ENCODE results near the gene CAPNS1. TPM values are rescaled to one million over a fixed set of nuclear protein-coding genes. Genes with fewer than 3 reads are reported as not detected.
A peak's percentile ranks its signal among the peaks of the same experiment; 100 is the strongest.

Gene CAPNS1
- total RNA-seq, 4 donors from 2014 or later: 94.8 to 252 (median 165) TPM

GRCh38 chr19:36101550-36102327 is 38.1 kb upstream of the CAPNS1 start:
- DNase-seq: peak in 1 of 2 donors; percentile 49
- no peaks in the 10 kb centered on the region for H3K36me3 ChIP-seq
- peaks cover 27 to 41% of the 10 kb centered on the region in 2 donors for H3K4me1 ChIP-seq
- peak overlapping the region; percentile 44 to 86 (median 78) for H3K27ac ChIP-seq
- H3K27me3 ChIP-seq: no peaks in the 10 kb centered on the region
- H3K9me3 ChIP-seq: no peaks in the 10 kb centered on the region
- in situ Hi-C loops (cut with MboI; ENCODE audit: low sequenced_read_pairs in 4 of 4): no loop called here
- TF ChIP-seq POLR2A (IDR thresholded peaks at IDR 0.05): no peak
- TF ChIP-seq CTCF (IDR thresholded peaks at IDR 0.05 in 4 of 5, conservative IDR thresholded peaks at IDR 0.05 in 1 of 5): no peak
- intact Hi-C loops (cut with DNase I; ENCODE audit: low total_unique reads): loop anchor here (5.0 kb wide), 1 partner anchor 39 kb away; no protein-coding TSS in a partner anchor
- ATAC-seq: peak; percentile 30 to 43
- H3K4me3 ChIP-seq: no peak overlapping the region

- H3K36me3 ChIP-seq: no peaks in the 10 kb centered on the region
- no peak for DNase-seq
- H3K4me3 ChIP-seq: no peak overlapping the region
- intact Hi-C loops (cut with DNase I; ENCODE audit: low total_unique reads) (loop anchor here (5.0 kb wide), 1 partner anchor 41 kb away; no protein-coding TSS in a partner anchor), in situ Hi-C loops (cut with MboI; ENCODE audit: low sequenced_read_pairs in 4 of 4) (no loop called here)
- peak overlapping the region in 2 of 4 donors; percentile 38 to 76 for H3K27ac ChIP-seq
- no peaks in the 10 kb centered on the region for H3K9me3 ChIP-seq
- no peak for ATAC-seq
- no peak for TF ChIP-seq POLR2A (IDR thresholded peaks at IDR 0.05)
- no peak for TF ChIP-seq CTCF (IDR thresholded peaks at IDR 0.05 in 4 of 5, conservative IDR thresholded peaks at IDR 0.05 in 1 of 5)
- peaks cover 27 to 41% of the 10 kb centered on the region in 2 donors for H3K4me1 ChIP-seq
- no peaks in the 10 kb centered on the region for H3K27me3 ChIP-seq
These were observed 36.7 kb upstream of the CAPNS1 start for GRCh38 chr19:36103040-36103626.

- H3K36me3 ChIP-seq: no peaks in the 10 kb centered on the region
- peak overlapping the region in 2 of 4 donors; percentile 38 to 42 for H3K27ac ChIP-seq
- no peak for ATAC-seq
- DNase-seq: no peak
- no peak overlapping the region for H3K4me3 ChIP-seq
- in situ Hi-C loops (cut with MboI; ENCODE audit: low sequenced_read_pairs in 4 of 4) (no loop called here), intact Hi-C loops (cut with DNase I; ENCODE audit: low total_unique reads) (loop anchor here (5.0 kb wide), 1 partner anchor 42 kb away; no protein-coding TSS in a partner anchor)
- H3K9me3 ChIP-seq: no peaks in the 10 kb centered on the region
- TF ChIP-seq CTCF (IDR thresholded peaks at IDR 0.05 in 4 of 5, conservative IDR thresholded peaks at IDR 0.05 in 1 of 5): no peak
- no peak for TF ChIP-seq POLR2A (IDR thresholded peaks at IDR 0.05)
- H3K27me3 ChIP-seq: no peaks in the 10 kb centered on the region
- peaks cover 27 to 41% of the 10 kb centered on the region in 2 donors for H3K4me1 ChIP-seq
These were observed 35.9 kb upstream of the CAPNS1 start for GRCh38 chr19:36103842-36104552.

GRCh38 chr19:36106441-36106840 is 33.4 kb upstream of the CAPNS1 start:
- no peak overlapping the region for H3K4me3 ChIP-seq
- H3K27me3 ChIP-seq: no peaks in the 10 kb centered on the region
- peaks cover 0 to 10% of the 10 kb centered on the region in 2 donors for H3K36me3 ChIP-seq
- DNase-seq: no peak
- no peaks in the 10 kb centered on the region for H3K9me3 ChIP-seq
- peak overlapping the region in 1 of 4 donors; percentile 59 for H3K27ac ChIP-seq
- in situ Hi-C loops (cut with MboI; ENCODE audit: low sequenced_read_pairs in 4 of 4): no loop called here
- TF ChIP-seq CTCF (IDR thresholded peaks at IDR 0.05 in 4 of 5, conservative IDR thresholded peaks at IDR 0.05 in 1 of 5) (no peak), POLR2A (IDR thresholded peaks at IDR 0.05) (no peak)
- peaks cover 7 to 23% of the 10 kb centered on the region in 2 donors for H3K4me1 ChIP-seq
- ATAC-seq: no peak
- intact Hi-C loops (cut with DNase I; ENCODE audit: low total_unique reads): no loop called here

Data from gastrocnemius medialis (tissue), 4 donors.